Endothelial cell of umbilical vein (primary cell): ENCODE measurements around the gene MFSD2A. TPM values are rescaled to one million over a fixed set of nuclear protein-coding genes. Genes with fewer than 3 reads are reported as not detected.

ENCODE experiments used
- BruUV-seq: library from RNA; stranded (reverse); fragments of 400-500 nt; replicated peaks from 2 replicates; lab custom pipeline; 2021; lab: Mats Ljungman, UMichigan
- CTCF ChIA-PET: fragments of 300-600, 350-600 bp; sonication (Branson Sonifier 250); formaldehyde crosslinking; loops from one replicate; lab custom pipeline; 2021; ENCODE audit warnings: antibody characterized with exemption, inconsistent platforms; lab: Charles Lee
- POLR2A ChIA-PET: fragments of 300-600, 350-600 bp; sonication (Branson Sonifier 250); formaldehyde crosslinking; loops from one replicate; lab custom pipeline; 2021; ENCODE audit warnings: antibody characterized with exemption, inconsistent platforms; lab: Charles Lee
- DNase-seq: peaks from one replicate; pipeline ENCODE4 v3.0.0-alpha.2; 2011; ENCODE audit warnings: low read depth, low spot score
- FAIRE-seq: peaks from 2 replicates; lab custom pipeline; 2011; peaks lifted over from hg19 to GRCh38; lab: Jason Lieb, UNC
- H2AFZ ChIP-seq: 2 replicates; pipeline ENCODE4 v1.6.0; 2012; ENCODE audit warnings: low read depth, low read length, control low read depth, inconsistent platforms
- H3K27ac ChIP-seq: 2 replicates; pipeline ENCODE4 v1.5.1; 2011; ENCODE audit warnings: low read depth, mild to moderate bottlenecking, control low read depth, low read length, moderate library complexity; ENCODE audit not compliant: insufficient read depth
- H3K27me3 ChIP-seq, 2 experiments: 2 replicates each; pipeline versions ENCODE4 v1.6.0 to v1.6.1; 2011; ENCODE audit warnings: low read length in 2 of 2, mixed read lengths in 1 of 2; ENCODE audit not compliant: control insufficient read depth in 2 of 2, insufficient read depth in 2 of 2
- H3K36me3 ChIP-seq, 2 experiments: 2 replicates in 1 of 2; 3 replicates in 1 of 2; pipeline ENCODE4 v1.5.1; 2011; ENCODE audit warnings: low read length in 2 of 2, mild to moderate bottlenecking in 1 of 2, moderate library complexity in 1 of 2; ENCODE audit not compliant: control insufficient read depth in 2 of 2, insufficient read depth in 2 of 2; ENCODE audit errors: extremely low read depth in 1 of 2
- H3K4me1 ChIP-seq: 3 replicates; pipeline ENCODE4 v1.5.1; 2011; ENCODE audit warnings: mild to moderate bottlenecking, low read length; ENCODE audit not compliant: control insufficient read depth, insufficient read depth; ENCODE audit errors: extremely low read depth
- H3K4me2 ChIP-seq: 2 replicates; pipeline ENCODE4 v1.6.1; 2011; ENCODE audit warnings: low read length, control low read depth, mixed read lengths; ENCODE audit not compliant: insufficient read depth
- H3K4me3 ChIP-seq, 3 experiments: fragments of 200-600 bp in 1 of 3; sonication (generic), shearing (Covaris generic) in 1 of 3; replicated peaks in 1 of 3; 2 replicates each; pipeline ENCODE4 v1.5.1; 2011 to 2016; ENCODE audit warnings: control low read depth in 3 of 3, low read length in 3 of 3, mild to moderate bottlenecking in 2 of 3, inconsistent platforms in 1 of 3, low read depth in 1 of 3, moderate library complexity in 1 of 3; ENCODE audit not compliant: insufficient read depth in 1 of 3
- H3K79me2 ChIP-seq: 2 replicates; pipeline ENCODE4 v1.6.0; 2012; ENCODE audit warnings: low read length, inconsistent platforms; ENCODE audit not compliant: control insufficient read depth, insufficient read depth
- H3K9ac ChIP-seq: replicated peaks from 2 replicates; pipeline ENCODE3; 2011; ENCODE audit warnings: low read length, control low read depth; ENCODE audit not compliant: insufficient read depth; ENCODE audit errors: extremely low read depth
- H3K9me1 ChIP-seq: replicated peaks from 3 replicates; pipeline ENCODE4 v1.6.0; 2011; ENCODE audit warnings: mild to moderate bottlenecking, low read length; ENCODE audit not compliant: control insufficient read depth, insufficient read depth; ENCODE audit errors: extremely low read depth
- H3K9me3 ChIP-seq: replicated peaks from 2 replicates; pipeline ENCODE4 v1.5.1; 2012; ENCODE audit warnings: low read length, inconsistent platforms; ENCODE audit not compliant: control insufficient read depth, insufficient read depth
- H4K20me1 ChIP-seq: replicated peaks from 2 replicates; pipeline ENCODE3; 2011; ENCODE audit warnings: mild to moderate bottlenecking, low read length; ENCODE audit not compliant: control insufficient read depth, insufficient read depth; ENCODE audit errors: extremely low read depth
- CTCF ChIP-seq, 2 donors: IDR thresholded peaks; 1 replicate in 1 of 2; 2 replicates in 1 of 2; pipeline ENCODE4 v1.5.1; 2011; ENCODE audit warnings: low read length in 2 of 2, mild to moderate bottlenecking in 2 of 2, moderate library complexity in 2 of 2, control low read depth in 1 of 2, inconsistent platforms in 1 of 2, low read depth in 1 of 2; ENCODE audit not compliant: insufficient read depth in 1 of 2; ENCODE audit errors: extremely low read depth in 1 of 2
- EZH2 ChIP-seq: IDR thresholded peaks from 2 replicates; pipeline ENCODE4 v1.6.1; 2012; ENCODE audit warnings: borderline replicate concordance, low read depth, mild to moderate bottlenecking, moderate library complexity, low read length, inconsistent platforms; ENCODE audit not compliant: severe bottlenecking
- FOS ChIP-seq: IDR thresholded peaks from 2 replicates; pipeline ENCODE4 v1.6.1; 2011; ENCODE audit warnings: mild to moderate bottlenecking, low read length, moderate library complexity, borderline replicate concordance; ENCODE audit not compliant: insufficient read depth
- GATA2 ChIP-seq: IDR thresholded peaks from 2 replicates; pipeline ENCODE4 v1.7.0; 2011; ENCODE audit warnings: low read depth, mild to moderate bottlenecking, moderate library complexity, mixed read lengths, low read length; ENCODE audit not compliant: insufficient read length, insufficient read depth
- JUN ChIP-seq: IDR thresholded peaks from 2 replicates; pipeline ENCODE4 v1.6.1; 2011; ENCODE audit warnings: borderline replicate concordance, low read depth; ENCODE audit not compliant: insufficient read length, insufficient read depth
- MYC ChIP-seq: IDR thresholded peaks from one replicate; pipeline ENCODE4 v1.6.1; 2011; ENCODE audit warnings: mild to moderate bottlenecking, low read depth, low read length
- POLR2A ChIP-seq: IDR thresholded peaks from 2 replicates; pipeline ENCODE4 v1.6.1; 2012; ENCODE audit warnings: low read depth, mild to moderate bottlenecking, control low read depth, low read length
- POLR2AphosphoS5 ChIP-seq: IDR thresholded peaks from 2 replicates; pipeline ENCODE4 v1.6.1; 2012; ENCODE audit warnings: low read depth, mild to moderate bottlenecking, control low read depth, low read length, moderate library complexity; ENCODE audit not compliant: insufficient read depth
- dilution Hi-C: fragments of 300-500 bp; cut with MboI; formaldehyde crosslinking; loops from one replicate; pipeline ENCODE4 v1.15.0; 2019; ENCODE audit warnings: low sequenced_read_pairs; ENCODE audit not compliant: extremely low pct_ligation_motif_present
- intact Hi-C: fragments of 100-400 bp; cut with micrococcal nuclease; formaldehyde crosslinking; loops from one replicate; pipeline ENCODE4 v1.10.0; 2022
- polyA plus RNA-seq, 4 experiments: library from polyadenylated mRNA; depleted of rRNA in 3 of 4; stranded (reverse) in 3 of 4; unstranded in 1 of 4; fragments of >200 nt; gene quantifications; 2 replicates each; pipeline versions ENCODE4 v1.2.1 to v1.2.3, GENCODE V29; 2011 to 2012; ENCODE audit warnings: missing spikeins in 1 of 4
- total RNA-seq: library from RNA; stranded (reverse); gene quantifications from 2 replicates; pipeline ENCODE4 v1.2.3, GENCODE V29; 2021
- TF ChIP-seq, protein P1 (sequence below): IDR thresholded peaks from 2 replicates; pipeline ENCODE4 v1.6.1; 2011; ENCODE audit not compliant: insufficient read depth, insufficient read length

Gene MFSD2A
- total and polyA plus RNA-seq, 2 donors (not counting 3 experiments of a cell fraction or from before 2014, with no cell fraction given) = 2.7 to 5.5 TPM

DNA sequence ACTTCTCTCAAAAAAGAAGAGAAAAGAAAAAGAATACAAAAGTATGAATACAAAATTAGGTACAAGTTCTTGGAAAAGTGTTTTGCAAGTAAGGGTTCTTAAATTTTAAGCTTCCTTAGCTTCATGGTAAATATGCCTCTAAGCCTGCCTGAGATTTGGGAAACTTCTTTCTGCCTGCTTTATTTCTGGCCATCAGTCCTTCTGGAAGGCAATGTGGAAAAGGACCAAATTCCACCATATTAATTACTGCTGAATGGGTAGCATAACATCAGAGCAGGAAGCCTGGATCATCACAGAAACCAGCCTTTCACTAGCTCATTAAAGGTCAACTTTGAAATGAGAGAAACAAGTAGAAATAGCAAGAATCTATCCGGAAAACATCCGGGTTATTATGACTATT is 46.5 kb downstream of the MFSD2A start:
- Histone ChIP-seq H2AFZ (peak overlapping the region; percentile 62), H4K20me1 (no peaks in the 10 kb centered on the region), H3K27me3 (no peaks in the 10 kb centered on the region), H3K4me3 (no peak overlapping the region), H3K27ac (no peak overlapping the region), H3K4me2 (no peak overlapping the region), H3K9ac (no peak overlapping the region), H3K4me1 (no peaks in the 10 kb centered on the region), H3K79me2 (no peaks in the 10 kb centered on the region), H3K36me3 (no peaks in the 10 kb centered on the region), H3K9me3 (no peaks in the 10 kb centered on the region), H3K9me1 (no peaks in the 10 kb centered on the region)
- no peak for TF ChIP-seq POLR2A
- TF ChIP-seq, protein P1, sequence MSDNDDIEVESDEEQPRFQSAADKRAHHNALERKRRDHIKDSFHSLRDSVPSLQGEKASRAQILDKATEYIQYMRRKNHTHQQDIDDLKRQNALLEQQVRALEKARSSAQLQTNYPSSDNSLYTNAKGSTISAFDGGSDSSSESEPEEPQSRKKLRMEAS = no peak
- no peak for TF ChIP-seq FOS
- no TSS peak for BruUV-seq
- FAIRE-seq = no peak
- intact Hi-C loops (no loop called here), dilution Hi-C loops (no loop called here)
- CTCF ChIA-PET = interaction anchor here (0.9 to 1.4 kb wide), 3 partner anchors 10 to 31 kb away, joined by 4 to 6 read pairs (median 4); no protein-coding TSS in a partner anchor
- peak; percentile 21 for DNase-seq
- POLR2A ChIA-PET = no interaction called here

- Histone ChIP-seq H3K4me3 (no peak overlapping the region), H3K9me3 (no peaks in the 10 kb centered on the region), H3K9ac (no peak overlapping the region), H3K4me1 (no peaks in the 10 kb centered on the region), H2AFZ (no peak overlapping the region), H3K9me1 (no peaks in the 10 kb centered on the region), H3K79me2 (no peaks in the 10 kb centered on the region), H3K4me2 (no peak overlapping the region), H3K27ac (no peak overlapping the region), H4K20me1 (no peaks in the 10 kb centered on the region), H3K27me3 (no peaks in the 10 kb centered on the region), H3K36me3 (no peaks in the 10 kb centered on the region)
- ChIA-PET CTCF (interaction anchor here (1.0 kb wide), 1 partner anchor 29 kb away, joined by 3 read pairs; no protein-coding TSS in a partner anchor), POLR2A (no interaction called here)
- DNase-seq (no peak), FAIRE-seq (no peak)
- dilution Hi-C loops = no loop called here
- BruUV-seq = no TSS peak
- TF ChIP-seq FOS (no peak), CTCF (IDR thresholded peaks at IDR 0.05; ENCODE audit: extremely low read depth in 1 of 2, insufficient read depth in 1 of 2, low read depth in 1 of 2, low read length in 2 of 2) (no peak), GATA2 (no peak), JUN (no peak), EZH2 (no peak), POLR2A (no peak), POLR2AphosphoS5 (no peak), MYC (no peak)
- TF ChIP-seq, protein P1 = no peak
- intact Hi-C loops = no loop called here
Measured at GRCh38 chr1:40003156-40004093, 48.5 kb downstream of the MFSD2A start.
